DMS 273 (cell line): ENCODE data around the gene RAB19.

Source experiments
- DNase-seq: peaks from one replicate; lab custom pipeline; 2025; ENCODE audit not compliant: unreplicated experiment; lab: John Stamatoyannopoulos, UW

RAB19 gene

GRCh38 chr7:140403878-140404564, at the start of gene RAB19:
Gene RAB19 (plus strand): TSS chr7:140404058. CDS start chr7:140407647, 3,589 bp downstream.
- no peak for DNase-seq

DNA sequence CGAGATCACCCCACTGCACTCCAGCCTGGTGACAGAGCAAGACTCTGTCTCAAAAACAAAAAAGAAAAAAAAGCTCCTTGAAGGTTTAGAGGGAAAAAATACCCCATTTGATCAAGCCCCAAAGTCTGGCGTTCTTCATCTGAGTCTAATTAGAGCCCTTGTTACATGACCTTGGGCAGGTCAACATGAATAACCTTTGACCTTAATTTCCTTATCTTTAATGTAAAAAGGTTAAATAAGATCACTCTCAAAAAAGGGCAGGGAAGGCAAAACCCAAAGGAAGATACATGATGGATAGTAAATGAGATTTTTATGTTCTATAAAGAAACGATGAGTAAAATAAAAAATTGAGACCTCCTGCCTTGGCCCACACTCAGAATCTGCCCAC, 45.8 kb upstream of the RAB19 start:
- no peak for DNase-seq

DNA sequence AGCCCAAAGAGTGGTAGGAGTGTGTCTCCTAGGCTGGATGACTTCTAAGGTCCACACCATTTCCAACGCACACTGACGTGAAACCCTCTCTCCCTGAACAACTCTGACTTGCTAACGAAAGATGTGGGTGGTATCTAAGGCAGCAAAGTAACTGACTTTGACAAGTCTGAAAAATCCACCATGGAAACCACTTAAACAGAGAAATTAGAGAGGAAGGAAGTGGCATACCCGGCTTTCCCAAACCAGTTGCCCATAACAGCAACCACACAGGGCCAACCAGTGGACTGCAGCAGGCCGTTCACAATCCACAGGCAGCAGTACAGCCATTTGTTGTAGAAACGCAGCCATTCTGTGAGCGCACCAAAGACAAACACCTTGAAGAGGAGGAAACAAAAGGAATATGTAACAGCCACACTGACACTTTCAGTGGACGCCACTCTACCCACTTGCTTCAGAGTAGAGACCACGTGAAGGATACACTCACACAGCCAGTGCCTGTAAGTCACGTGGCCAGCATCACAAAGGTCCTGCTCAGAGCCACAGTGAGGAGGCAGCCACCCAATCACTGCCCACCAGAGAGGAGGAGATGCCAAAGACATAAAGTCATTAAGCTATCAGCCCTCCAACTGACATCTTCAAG, 45.3 kb upstream of the RAB19 start:
- DNase-seq = no peak

GRCh38 chr7:140360697-140361229, 43.1 kb upstream of the RAB19 start:
- no peak for DNase-seq

GRCh38 chr7:140364819-140365218, 39.0 kb upstream of the RAB19 start:
- DNase-seq = peak; percentile 91

- peak; percentile 51 for DNase-seq
Observed at GRCh38 chr7:140367528-140367927, 36.3 kb upstream of the RAB19 start.

- DNase-seq = no peak
Observed at GRCh38 chr7:140369294-140369693, 34.6 kb upstream of the RAB19 start.

GRCh38 chr7:140375323-140375722, 28.5 kb upstream of the RAB19 start:
- DNase-seq = no peak

GRCh38 chr7:140375892-140376730, 27.7 kb upstream of the RAB19 start:
- no peak for DNase-seq

- no peak for DNase-seq
Observed at GRCh38 chr7:140383954-140384713, 19.7 kb upstream of the RAB19 start.

GRCh38 chr7:140384894-140385545, 18.8 kb upstream of the RAB19 start:
- no peak for DNase-seq

GRCh38 chr7:140389445-140389844, 14.4 kb upstream of the RAB19 start:
- DNase-seq = no peak

DNA sequence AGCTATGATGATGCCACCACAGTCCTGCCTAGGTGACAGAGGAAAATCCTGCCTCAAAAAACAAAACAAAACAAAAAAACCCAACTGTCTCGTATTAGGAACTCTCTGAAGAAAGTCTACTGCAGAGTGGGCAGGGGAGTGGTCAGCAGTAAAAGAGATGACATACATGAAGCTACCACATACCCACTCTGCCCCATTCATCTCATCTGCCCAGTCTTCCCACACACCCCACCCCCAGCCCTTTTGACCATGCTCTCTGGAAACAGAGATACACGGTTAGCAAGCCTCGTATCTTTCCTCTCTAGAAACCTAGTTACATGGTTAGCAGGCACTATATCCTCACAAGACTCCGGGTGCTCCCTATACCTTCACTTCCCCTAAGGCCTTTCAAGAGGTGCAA, 13.8 kb upstream of the RAB19 start:
- DNase-seq = no peak

GRCh38 chr7:140390466-140391190, 13.2 kb upstream of the RAB19 start:
- DNase-seq = no peak

- no peak for DNase-seq
Observed at GRCh38 chr7:140391634-140392033, 12.2 kb upstream of the RAB19 start.

DNA sequence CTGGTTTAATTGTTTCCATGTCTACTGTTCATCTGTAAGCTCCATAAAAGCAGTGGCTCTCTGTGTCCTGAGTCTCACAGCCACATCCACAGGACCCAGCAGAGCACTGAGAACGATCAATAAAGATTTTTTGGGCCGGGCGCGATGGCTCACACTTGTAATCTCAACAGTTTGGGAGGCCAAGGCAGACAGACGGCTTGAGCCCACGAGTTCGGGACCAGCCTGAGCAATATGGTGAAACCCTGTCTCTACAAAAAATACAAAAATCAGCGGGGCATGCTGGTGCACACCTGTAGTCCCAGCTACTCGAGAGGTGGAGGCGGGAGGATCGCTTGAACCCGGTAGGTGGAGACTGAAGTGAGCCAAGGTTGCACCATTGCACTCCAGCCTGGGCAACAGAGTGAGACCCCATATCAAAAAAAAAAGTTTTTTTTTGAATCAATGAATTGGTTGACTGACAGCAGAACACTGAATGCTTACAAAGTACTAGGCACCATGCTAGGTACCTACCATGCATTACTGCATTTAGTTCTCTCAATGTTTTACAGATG, 10.0 kb upstream of the RAB19 start:
- no peak for DNase-seq

- DNase-seq = peak; percentile 96
Observed at GRCh38 chr7:140397784-140398750, 5.8 kb upstream of the RAB19 start, which contains the start of gene SLC37A3. Gene SLC37A3 (minus strand): TSS chr7:140398530. CDS start chr7:140382526, 16,004 bp downstream.

DNA sequence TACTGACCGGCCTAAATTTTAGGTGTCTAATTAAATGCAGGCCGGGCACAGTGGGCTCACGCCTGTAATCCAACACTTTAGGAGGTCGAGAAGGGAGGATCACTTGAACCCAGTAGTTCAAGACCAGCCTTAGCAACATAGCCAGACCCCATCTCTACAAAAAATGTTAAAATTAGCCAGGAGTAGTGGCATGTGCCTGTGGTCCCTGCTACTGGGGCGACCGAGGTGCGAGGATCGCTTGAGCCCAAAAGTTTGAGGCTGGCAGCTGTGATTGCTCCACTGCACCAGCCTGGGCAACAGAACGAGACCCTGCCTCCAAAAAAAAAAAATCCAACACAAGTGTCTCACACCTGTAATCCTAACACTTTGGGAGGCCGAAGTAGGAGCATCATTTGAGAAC, 5.0 kb upstream of the RAB19 start:
- DNase-seq = no peak
